GM19372 (cell line): ENCODE data around the gene DEDD.

Experiments
- ATAC-seq: cut with Tn5 transposase; IDR thresholded peaks from one replicate; pipeline ENCODE4 v1.9.1; 2021; ENCODE audit warnings: mild to moderate bottlenecking, low read depth, moderate library complexity; ENCODE audit not compliant: unreplicated experiment

The DEDD gene

DNA sequence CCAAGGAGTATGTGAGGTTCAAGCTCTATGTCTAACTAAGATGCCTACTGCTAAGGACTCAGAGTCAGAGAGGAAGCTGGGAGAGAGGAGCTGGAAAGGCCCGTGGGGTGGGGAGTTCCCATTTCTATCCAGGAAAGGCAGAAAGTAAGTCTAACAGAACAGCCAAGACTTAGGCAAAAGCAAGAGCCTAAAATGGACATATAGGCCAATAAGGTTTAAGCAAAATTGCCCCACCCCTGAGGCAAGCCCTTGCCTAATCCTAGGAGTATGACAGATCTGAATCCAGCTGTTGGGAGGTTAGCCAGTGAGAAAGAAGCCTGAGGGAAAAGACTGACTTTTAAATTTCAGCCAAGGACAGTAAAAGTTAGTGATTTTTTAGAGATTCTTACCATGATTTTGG is 35.9 kb downstream of the DEDD start:
- no peak for ATAC-seq

DNA sequence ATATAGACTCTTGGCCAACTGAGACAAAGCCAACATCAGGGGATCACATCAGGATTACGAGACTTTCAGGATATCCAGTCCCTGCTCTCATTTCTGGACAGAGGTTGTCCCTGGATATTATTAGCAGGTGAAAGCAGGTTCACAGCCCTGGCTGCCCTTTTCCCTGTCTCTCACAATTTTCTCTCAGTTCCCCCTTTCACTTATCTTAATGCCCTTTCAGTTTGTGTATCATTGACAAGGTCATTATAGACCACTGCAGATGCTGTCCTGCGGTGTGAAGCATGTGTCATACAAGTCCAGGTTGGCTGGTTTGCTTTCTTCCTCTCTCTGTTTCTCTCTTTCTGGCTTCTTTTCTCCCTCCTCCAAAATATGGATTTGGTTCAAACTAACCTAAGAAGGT is 36.5 kb downstream of the DEDD start:
- no peak for ATAC-seq

DNA sequence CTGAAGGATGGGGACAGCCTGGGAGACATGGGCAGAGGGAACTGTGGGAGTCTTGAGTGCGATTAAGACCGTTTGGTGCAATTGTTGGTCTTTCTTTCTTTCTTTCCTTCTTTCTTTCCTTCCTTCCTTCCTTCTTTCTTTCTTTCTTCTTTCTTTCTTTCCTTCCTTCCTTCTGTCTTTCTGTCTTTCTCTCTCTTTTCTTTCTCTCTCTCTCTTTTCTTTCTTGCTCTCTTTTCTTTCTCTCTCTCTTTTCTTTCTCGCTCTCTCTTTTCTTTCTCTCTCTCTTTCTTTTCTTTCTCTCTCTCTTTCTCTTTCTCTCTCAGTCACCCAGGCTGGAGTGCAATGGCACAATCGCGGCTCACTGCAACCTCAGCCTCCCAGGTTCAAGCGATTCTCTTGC is 37.2 kb downstream of the DEDD start:
- ATAC-seq, result no peak

DNA sequence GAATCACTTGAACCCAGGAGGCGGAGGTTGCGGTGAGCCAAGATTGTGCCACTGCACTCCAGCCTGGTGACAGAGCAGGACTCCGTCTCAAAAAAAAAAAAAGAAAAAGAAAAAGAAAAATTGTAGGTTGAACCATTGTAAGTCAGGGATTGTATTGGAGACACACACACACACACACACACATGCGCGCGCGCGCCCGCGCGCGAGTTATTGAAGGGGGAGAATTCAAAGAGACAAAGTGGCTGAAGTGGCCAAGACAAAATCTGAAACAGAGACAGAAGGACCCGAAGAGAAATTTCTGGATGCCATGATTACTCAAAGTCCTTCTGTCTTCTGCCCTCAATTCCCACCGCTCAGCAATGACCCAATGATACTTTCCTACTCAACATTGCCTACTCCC is 38.0 kb downstream of the DEDD start:
- no peak for ATAC-seq

DNA sequence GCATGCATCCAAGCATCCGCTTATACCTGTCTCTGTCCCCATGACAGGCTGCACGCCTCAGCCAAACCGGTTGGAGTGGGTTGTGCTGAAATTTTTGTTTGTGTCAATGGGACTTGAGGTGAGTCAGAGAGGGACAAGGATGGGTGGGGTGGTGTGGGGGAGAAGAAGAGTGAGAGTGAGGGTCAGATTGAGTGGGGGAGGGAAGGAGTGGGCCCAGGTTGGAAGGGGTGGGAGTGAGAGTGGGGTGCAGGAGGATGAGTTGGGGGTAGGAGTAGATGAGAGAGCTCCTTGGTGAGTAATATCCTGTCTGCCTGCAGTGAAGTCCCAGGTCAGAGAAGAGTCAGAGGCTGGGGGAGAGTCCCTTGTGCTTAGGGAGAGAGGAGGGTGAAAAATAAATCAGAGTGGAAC is 39.8 kb downstream of the DEDD start:
- ATAC-seq, result no peak

DNA sequence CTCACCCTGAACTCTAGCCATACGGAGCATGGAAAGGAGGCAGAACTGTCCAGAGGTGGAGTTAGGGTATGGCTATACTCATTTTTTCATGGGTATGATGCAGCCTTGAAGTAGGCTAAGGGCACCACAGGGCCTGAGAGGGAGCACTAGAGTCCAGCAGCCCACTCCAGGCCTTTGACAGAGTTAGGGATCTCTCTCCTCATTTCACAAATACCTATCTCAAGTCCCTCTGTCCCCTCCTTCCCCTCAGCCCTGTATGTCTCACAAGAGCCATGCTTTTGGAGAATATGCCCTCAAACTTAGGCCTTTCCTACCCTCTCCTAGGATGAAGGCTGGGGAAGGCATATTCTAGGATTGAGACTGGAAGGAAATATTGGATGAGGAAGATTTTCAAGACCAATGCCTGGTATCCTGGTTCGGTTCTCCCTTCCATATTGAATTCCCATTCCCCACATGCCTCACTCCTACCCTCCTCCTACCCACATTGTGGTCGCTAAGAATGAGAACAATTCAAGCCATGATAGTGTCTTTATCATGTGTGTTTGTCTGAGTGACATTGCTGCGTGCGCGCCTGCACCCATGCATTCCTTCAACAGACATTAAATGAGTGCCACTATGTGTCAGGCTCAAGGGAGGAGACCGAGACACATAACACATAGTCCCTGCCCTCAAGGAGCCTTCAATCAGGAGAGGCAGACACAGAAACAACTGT is 40.5 kb downstream of the DEDD start:
- ATAC-seq, result no peak

DNA sequence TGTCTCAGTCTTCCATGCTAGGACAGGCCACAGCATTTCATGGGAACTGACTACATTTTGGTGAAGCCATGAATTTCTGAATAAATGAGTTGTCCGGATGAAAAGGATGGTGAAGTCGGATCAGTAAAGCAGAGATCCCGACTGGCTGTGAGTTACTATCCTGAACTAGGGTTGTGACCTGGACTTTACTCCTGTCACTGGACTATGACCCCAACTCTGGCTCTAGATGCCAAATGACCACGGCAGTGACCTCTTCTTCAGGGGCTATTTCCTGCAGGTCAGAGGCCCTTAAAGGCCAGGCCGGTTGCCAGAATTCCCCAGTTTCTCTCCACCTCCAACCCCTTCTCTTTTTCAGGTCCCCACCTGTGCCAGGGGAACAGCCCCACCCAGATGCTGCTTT is 41.4 kb downstream of the DEDD start:
- no peak for ATAC-seq

DNA sequence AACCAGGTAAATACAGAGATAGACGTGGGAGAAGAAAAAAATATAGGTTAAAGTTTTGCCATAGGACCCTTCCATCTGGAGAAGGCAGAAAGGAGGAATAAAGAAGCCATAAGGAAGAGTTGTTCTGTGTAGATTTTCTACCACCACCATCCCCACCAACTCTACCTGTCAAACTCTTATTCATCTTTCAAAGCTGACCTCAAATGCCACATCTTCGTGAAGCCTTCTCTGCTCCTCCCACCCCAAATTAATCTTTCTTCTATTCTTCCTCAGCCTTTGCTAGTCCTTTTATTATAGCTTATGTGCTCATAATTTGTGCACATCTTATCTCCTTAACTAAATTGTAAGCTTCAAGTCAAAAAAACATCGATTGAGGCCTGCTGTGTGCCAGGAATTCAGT is 41.9 kb downstream of the DEDD start:
- no peak for ATAC-seq

DNA sequence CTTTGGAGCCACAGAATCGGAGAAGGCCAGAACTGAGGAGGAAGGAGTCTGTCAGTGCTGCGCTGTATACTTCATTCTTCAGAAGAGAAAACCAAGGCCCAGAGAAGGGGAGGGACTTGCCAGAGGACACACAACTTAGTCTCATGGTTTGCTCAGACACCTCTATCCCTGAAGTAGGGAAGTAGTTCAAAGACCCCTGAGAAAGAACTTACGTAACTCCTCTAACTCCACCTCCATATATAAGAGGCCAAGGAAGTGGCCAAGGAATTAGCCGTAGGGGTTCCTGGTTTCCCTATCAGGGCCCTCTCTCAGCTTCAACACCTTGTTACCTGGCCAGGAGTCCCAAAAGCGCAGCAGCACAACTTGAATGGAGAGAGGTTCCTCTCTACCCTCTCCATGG is 42.5 kb downstream of the DEDD start:
- ATAC-seq, result no peak

DNA sequence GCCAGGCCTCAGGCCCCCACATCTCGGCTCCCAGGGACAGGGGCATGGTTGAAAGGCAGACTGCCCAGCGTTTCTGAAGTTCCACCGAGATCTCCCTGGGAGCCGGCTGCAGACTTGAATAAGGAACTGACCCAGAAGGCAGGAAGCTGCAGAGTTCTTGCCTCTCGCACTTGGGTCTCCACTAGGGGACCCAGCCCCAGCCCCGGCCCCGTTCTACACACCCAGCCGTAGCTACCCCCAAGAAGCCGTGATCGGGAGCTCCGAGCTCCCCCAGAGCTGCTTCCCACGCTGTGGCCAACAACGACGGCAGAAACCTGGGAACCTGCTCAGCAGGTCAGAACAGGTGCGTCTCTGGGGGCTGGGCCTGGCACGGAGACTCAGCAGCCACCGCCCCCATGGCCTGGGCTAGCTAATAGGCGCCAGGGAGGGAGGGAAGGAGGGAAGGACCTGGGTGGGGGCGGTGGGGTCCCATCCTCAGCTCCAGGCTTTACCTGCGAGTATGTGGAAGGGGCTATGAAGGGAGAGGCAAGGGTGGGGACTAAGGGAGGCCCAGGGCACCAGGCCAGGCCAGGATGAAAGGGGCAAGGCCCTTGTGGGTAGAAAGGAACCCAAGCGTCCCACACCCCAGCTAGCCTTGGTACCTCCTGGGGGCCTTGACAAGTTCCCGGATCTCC is 43.1 kb downstream of the DEDD start, which contains the start of gene NECTIN4:
Gene NECTIN4 (minus strand): TSS at position 308 of the 674 bp plus-strand sequence. CDS start 262 bp downstream, at position 46.
- no peak for ATAC-seq

DNA sequence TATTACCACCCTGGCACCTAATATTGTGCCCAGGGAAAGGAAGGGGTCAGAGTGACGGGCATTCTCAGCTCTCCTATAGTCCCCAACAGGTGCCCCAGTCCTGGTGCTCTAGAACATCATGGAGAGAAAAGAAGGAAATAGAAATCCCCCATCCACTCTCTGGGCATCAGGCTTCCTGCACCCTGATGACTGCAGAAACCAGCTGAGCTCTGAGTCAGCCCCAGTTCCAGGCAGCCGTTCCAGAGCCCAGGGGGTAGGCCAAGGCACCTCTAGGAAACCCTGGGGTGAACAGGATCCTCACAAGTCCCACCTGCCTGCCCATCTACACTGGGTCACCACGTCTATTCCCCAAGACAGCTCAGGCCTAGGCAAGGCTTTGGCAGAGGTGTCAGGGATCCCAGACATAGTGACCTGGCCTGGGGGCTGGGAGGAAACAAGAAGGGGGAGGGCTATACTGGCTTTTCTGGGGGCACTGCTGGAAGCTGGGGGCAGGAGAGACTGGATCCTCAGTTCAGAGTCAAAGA is 43.8 kb downstream of the DEDD start:
- ATAC-seq, result no peak

DNA sequence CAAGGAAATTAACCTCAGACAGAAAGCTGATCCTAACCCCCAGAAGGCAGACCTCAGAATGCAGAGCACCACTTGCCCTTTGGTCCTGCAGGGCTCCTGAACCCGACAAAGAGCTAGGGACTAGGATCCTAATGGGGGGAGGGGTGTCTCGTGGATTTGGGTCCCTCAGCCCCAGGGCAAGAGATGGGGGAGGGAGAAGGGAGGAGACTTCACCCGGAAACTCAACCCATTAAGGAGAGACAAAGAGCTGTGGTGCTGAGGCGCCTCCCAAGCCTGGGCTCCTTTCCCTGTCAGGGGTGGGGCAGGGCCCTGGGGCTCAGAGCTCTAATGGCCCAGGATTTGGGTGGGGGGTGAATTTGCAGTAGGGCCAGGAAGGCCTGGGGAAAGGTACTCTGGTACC is 46.0 kb downstream of the DEDD start:
- ATAC-seq, result no peak

DNA sequence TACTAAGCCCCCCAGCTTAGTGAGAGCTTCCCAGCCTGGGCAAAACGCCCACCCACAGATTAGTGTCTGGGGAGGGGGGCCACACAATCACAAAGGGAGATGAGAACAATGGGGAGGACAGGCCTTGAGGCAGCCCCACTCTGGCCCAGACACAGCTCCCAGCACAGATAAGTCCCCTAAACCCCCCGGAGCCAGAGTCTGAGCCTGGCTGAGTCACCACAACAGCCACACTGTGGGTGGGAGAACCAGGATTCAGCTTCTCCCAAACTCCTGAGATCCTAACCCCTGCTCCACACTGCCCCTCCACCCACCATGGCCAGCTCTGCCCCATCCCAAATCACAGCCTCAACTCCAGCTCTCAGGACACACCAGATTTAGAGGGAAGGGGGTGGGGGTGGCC is 47.3 kb downstream of the DEDD start:
- no peak for ATAC-seq

DNA sequence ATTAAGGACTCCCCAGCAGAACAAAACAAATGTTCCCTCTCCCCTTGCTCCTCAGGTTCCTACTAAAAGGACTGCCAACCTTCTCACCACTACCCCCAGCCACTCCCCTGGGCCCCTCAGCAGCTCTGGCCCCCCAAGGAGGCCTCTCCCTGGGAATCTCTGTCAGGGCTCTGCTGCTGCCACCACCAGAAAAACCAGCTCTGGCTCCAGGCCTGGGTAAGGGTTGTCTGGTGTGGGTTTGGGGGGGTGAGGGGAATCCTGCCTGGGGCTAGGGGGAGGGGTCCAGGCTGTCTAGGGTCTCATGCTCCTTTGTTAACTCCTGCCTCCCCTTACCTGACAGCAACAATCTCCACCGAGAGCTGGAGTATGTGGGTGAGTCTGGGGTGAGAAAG is 47.9 kb downstream of the DEDD start:
- no peak for ATAC-seq

DNA sequence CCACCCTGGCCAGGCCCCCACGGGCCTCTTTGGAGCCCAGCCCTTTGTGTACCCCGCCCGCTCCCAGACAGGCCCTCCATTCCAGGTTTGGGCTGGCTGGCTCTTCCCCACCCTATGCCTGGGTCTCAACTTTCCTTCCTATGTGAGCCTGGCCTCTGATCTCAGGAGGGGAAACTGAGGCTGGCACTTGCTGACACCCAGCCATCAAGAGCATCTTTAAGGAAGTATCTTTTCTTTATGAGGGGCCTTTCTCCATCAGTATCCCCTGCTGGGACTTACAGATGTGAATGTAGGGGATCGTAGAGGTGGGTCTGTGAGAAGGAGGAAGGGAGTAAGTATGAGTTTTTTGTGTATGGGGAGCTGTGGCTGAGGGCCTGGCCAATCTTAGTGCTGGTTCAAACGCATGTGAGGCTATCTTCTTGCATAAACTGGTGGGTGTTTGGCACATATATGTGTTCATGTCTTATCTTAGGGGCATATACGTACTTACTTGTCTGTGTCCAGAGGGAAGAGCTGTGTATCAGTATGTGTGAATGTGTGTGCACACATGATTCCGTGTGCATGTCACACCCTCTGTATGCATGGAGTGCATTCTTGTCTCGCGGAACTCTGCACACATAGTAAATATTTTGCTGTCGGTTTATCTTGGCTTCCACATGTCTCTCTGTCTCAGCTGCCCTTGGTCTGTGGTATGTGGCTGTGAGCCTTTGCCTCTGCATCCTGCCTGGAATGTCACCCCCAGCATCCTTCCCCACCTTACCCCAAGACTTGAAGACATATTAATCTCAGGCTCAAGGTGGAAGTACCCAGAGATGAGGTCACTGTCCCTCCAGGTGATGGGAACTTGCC is 48.5 kb downstream of the DEDD start:
- ATAC-seq, result no peak

DNA sequence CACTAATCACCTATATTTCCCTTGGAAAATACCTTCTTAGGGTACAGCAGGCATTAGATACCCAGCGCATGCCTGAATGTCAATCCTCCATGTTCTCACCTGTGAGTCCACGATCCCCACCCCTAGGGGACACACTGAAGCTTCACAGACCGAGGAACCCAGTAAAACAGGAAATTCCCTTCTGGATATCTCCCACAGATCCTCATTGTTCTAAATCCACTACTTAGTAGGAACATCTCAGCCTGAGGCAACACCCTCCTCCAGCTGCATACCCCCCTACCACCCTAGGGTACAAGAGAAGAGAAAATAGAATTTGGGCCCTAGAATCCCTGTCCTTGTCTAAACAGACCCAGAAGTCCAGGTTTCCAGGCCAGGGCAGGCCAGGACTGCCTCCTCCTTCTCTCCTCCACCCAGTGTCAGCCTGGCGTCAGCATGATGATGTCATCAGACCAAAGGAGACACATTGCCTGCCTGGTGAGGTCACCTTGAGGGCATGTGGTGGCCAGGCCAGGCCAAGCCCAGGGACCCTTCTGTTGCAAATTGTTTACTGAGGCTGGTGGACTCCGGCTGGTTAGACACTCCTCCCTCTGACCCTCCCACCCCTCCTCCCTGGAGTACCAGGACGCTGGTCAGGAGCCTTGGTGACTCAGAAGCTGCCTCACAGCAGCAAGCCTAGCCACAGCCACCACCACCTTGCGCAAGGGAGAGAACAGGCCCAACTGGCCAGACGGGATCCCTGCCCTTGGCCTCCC is 49.3 kb downstream of the DEDD start:
- ATAC-seq, result no peak

DNA sequence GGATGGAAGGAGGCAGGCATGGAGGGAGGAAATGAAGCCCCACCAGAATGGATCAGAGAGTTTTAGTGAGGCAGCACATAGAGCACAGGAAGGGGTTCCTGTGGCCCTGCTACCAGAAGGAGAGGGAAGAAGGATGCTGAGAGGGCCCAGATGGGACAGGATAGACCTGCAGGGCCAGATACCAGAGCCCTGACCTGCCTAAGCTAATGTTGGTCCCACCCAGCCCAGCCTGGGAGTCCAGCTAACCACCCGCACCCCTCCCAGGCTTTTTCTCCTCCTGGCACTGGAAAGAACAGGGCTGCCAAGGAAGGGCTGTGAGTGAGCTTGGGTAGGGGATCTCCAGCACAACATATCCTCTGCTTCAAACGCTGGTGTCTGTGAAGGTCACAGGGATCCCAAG is 50.0 kb downstream of the DEDD start:
- ATAC-seq, result no peak

DNA sequence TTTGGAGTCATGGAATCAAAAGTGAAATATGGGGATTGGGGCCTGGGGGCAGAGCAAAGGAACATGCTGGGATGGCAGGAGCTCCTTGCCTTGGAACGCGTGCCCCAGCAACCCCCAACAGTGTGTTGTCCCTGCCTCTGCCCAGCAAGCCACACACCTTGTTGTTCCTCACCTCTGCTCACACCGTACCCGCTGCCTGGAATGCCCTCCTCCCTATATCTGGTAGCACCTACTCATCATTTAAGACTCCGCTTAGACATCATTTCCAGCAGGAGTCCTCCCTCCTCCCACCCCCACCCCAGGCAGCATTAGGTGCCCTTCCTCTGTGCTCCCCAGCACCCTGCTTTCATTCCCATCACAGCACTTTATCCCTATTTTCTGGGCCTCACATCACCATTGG is 50.9 kb downstream of the DEDD start:
- ATAC-seq, result no peak

DNA sequence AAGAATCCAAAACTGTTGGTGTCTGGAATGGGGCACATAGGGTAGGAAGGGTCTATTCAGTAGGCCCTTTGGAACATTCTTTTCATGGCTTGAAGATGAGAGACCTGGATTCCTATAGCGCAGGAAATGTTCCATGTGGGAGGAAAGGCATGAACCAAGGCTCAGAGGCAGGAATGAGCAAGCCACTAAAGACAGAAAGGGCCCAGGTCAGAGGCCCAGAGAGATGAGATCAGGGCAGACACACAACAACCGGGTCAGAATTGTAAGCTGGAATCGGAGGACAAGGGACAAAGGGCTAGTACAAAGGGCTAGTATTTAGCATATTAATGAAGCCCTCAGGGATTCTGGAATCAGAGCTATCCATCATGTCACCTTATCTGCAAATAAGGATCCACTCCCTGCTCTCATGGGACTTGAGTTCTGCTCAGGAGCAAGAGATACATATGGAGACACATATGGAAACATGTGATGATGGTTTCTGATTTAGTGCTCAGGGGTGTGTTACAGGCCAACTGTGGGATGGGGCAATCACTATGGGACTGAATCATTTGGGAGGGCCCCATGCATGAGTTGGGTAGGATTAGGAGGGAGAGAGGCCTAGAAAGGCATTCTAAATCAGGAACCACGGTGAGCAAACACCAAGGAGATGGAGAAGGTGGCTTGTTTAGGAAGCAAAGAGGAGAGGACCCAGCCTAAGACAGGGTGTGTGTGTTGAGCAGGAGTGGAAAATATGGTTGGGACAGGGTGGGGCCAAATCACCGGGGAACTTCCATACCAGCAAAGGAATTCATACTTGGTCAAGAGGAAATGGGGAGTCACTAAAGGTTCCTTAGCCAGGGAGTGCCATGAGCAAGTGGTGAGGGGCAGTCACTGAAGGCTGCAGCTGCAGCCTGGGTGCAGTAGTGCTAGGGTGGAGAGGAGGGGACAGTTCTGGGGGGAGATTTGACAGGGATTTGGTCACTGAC is 51.7 kb downstream of the DEDD start:
- no peak for ATAC-seq
